Left ventricle myocardium inferior (tissue), 1 donor: ENCODE results near the gene IFITM2. TPM values are rescaled to one million over a fixed set of nuclear protein-coding genes. Genes with fewer than 3 reads are reported as not detected.
A peak's percentile ranks its signal among the peaks of the same experiment; 100 is the strongest.

ENCODE experiments used
- DNase-seq: peaks from one replicate; pipeline ENCODE4 v3.0.0-alpha.2; 2020
- H3K27ac ChIP-seq: fragments of 200-600 bp; replicated peaks from 2 replicates; pipeline ENCODE4 v1.8.0; 2021
- H3K27me3 ChIP-seq: fragments of 200-600 bp; 2 replicates; pipeline ENCODE4 v1.8.0; 2021; ENCODE audit warnings: low read depth
- H3K36me3 ChIP-seq: fragments of 200-600 bp; 2 replicates; pipeline ENCODE4 v1.8.0; 2021
- H3K4me1 ChIP-seq: fragments of 200-600 bp; 2 replicates; pipeline ENCODE4 v1.8.0; 2021
- H3K4me3 ChIP-seq: fragments of 200-600 bp; 2 replicates; pipeline ENCODE4 v1.8.0; 2021; ENCODE audit warnings: mild to moderate bottlenecking, moderate library complexity
- H3K9me3 ChIP-seq: fragments of 200-600 bp; replicated peaks from 2 replicates; pipeline ENCODE4 v1.8.0; 2021
- CTCF ChIP-seq: fragments of 200-600 bp; IDR thresholded peaks from 2 replicates; pipeline ENCODE4 v1.8.0; 2021; ENCODE audit warnings: antibody characterized with exemption, mild to moderate bottlenecking, borderline replicate concordance
- intact Hi-C: fragments of 100-400 bp; cut with micrococcal nuclease; formaldehyde crosslinking; loops from one replicate; pipeline ENCODE4 v1.11.0; 2022
- total RNA-seq: library from RNA; stranded (reverse); fragmentation: NEBNext Ultra II Directional; extraction: Animal tissue kit (Norgen Biotek cat#: 25700); gene quantifications from one replicate; pipeline ENCODE4 v1.2.1, GENCODE V29; 2021
- donor health status: DM: no; HTN: yes; CAD: no; lungs with severe emphysema.

The IFITM2 gene
- total RNA-seq, 1 donor from 2014 or later, result 160 TPM

GRCh38 chr11:291281-292210 lies 16.1 kb upstream of the IFITM2 start:
- Histone ChIP-seq H3K36me3 (no peaks in the 10 kb centered on the region), H3K4me3 (no peak overlapping the region), H3K4me1 (peaks cover 22% of the 10 kb centered on the region), H3K9me3 (no peaks in the 10 kb centered on the region), H3K27me3 (peaks cover 47% of the 10 kb centered on the region), H3K27ac (no peak overlapping the region)
- no peak for TF ChIP-seq CTCF
- DNase-seq, result peak; percentile 14
- intact Hi-C loops, result no loop called here

GRCh38 chr11:292211-293121 lies 15.2 kb upstream of the IFITM2 start:
- H3K27ac ChIP-seq, result no peak overlapping the region
- no peak overlapping the region for H3K4me3 ChIP-seq
- H3K27me3 ChIP-seq, result peaks cover 39% of the 10 kb centered on the region
- peaks cover 29% of the 10 kb centered on the region for H3K4me1 ChIP-seq
- intact Hi-C loops, result no loop called here
- TF ChIP-seq CTCF, result no peak
- H3K9me3 ChIP-seq, result no peaks in the 10 kb centered on the region
- H3K36me3 ChIP-seq, result no peaks in the 10 kb centered on the region
- peak; percentile 12 for DNase-seq

GRCh38 chr11:293271-293851 lies 14.3 kb upstream of the IFITM2 start:
- intact Hi-C loops, result no loop called here
- DNase-seq, result peak; percentile 12
- Histone ChIP-seq H3K4me1 (peaks cover 31% of the 10 kb centered on the region), H3K9me3 (no peaks in the 10 kb centered on the region), H3K4me3 (no peak overlapping the region), H3K27ac (no peak overlapping the region), H3K27me3 (peaks cover 38% of the 10 kb centered on the region), H3K36me3 (no peaks in the 10 kb centered on the region)
- no peak for TF ChIP-seq CTCF

GRCh38 chr11:293852-294661 lies 13.6 kb upstream of the IFITM2 start:
- Histone ChIP-seq H3K36me3 (no peaks in the 10 kb centered on the region), H3K27ac (no peak overlapping the region), H3K9me3 (no peaks in the 10 kb centered on the region), H3K27me3 (peaks cover 40% of the 10 kb centered on the region), H3K4me3 (no peak overlapping the region), H3K4me1 (peaks cover 31% of the 10 kb centered on the region)
- intact Hi-C loops, result no loop called here
- DNase-seq, result peak; percentile 14
- TF ChIP-seq CTCF, result no peak

GRCh38 chr11:294780-295179 lies 12.8 kb upstream of the IFITM2 start:
- Histone ChIP-seq H3K4me1 (peaks cover 26% of the 10 kb centered on the region), H3K36me3 (no peaks in the 10 kb centered on the region), H3K9me3 (no peaks in the 10 kb centered on the region), H3K4me3 (no peak overlapping the region), H3K27me3 (peaks cover 47% of the 10 kb centered on the region), H3K27ac (no peak overlapping the region)
- intact Hi-C loops, result no loop called here
- peak; percentile 11 for DNase-seq
- TF ChIP-seq CTCF, result no peak
